NCI-H510A (cell line): ENCODE measurements around the gene TMEM119.
"Not testable (repeated sequence)": the region's sequence is repeated elsewhere in the genome, so short reads cannot be mapped to it uniquely, and the experiment has no call there.

Source experiments
- DNase-seq: peaks from one replicate; lab custom pipeline; 2025; lab: John Stamatoyannopoulos, UW

The TMEM119 gene

DNA sequence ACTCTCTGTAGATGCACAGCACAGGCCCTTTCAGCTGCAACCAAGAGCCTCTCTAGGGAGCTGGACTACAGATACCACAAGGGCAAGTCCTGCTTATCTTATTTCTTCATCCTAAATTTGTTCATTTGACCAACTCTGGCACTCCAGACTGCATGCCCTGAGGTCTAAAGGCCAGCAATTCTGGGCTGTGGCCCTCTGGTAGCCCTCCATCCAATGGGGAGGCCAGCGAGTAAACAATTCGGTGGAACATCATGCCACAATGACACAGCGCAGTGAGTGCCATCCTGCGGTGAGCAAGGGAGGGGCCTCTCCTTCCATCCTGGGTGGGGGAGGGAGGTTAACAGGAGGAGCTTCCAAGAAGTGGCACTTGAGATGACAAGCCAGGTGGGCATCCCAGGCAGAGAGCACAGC lies 36.5 kb upstream of the TMEM119 start:
- peak; percentile 80 for DNase-seq

- DNase-seq, result no peak
Measured at GRCh38 chr12:108633534-108634248, 35.8 kb upstream of the TMEM119 start, which contains the start of gene SELPLG. Gene SELPLG (minus strand): TSS chr12:108633894. CDS start chr12:108624307, 9,587 bp downstream.

GRCh38 chr12:108633081-108633533 lies 35.2 kb upstream of the TMEM119 start:
- no peak for DNase-seq

GRCh38 chr12:108631261-108631660 lies 33.4 kb upstream of the TMEM119 start:
- DNase-seq, result not testable (repeated sequence)

DNA sequence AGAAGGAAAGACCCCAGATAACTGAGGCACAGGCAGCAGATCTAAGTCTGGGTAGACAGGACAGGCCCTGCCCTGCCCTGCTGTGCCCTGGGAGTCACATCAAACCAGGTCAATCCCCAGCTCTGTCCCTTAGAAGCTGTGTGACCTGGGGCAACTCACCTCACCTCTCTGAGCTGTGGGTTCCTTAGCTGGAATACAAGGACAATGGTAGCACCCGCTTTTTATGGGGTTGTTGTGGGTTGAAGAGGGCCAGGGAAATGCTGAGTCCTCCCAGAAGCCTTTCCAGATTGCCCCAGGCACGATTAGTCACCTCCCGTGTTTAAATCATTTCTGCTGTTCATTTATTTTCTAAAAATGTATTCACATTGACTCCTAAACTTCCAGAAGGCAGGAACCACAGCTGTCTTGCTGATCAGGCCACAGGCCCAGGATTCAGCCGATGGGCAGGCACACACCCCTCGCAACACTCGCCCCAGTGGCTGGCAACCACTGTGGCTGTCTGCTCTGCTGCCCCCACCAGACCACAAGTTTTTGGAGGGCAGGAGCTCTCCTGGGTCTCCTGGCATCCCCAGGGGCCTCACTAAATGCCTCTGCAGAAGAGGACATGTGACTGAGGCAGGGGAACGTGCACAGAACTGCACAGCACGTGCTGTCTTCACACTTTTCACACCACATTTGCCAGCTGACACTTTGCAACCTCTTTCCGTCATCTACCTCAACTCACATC lies 32.8 kb upstream of the TMEM119 start:
- DNase-seq, result no peak

DNA sequence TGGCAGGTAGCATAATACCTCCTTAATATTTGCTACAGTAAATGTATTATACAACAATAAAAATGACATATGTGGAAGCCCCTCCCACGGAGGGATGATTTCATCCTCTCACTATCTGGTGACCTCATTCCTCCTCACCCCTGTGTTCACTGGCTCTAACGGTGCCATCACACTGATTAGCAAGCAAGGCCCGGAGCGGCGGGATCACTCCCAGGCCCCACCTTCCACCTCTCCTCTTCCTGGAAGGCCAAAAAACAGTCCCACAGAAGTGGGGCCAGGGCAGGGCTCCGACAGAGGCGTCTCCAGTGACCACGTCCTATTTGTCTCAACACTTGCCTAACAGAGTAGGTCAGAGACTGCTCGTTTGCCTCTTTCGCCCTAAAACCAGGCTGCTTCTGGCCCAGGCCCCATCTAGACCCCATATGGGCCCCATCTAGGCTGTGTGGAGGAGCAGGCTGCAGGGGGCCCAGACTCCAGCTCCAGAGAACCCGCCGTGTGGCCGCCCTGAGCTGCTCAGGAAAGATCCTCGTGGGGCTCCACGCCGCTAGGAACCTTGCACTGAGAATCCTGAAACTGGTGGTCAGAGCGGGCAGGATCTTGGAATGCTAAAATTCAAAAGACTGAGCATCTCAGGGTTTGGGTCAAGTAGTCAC lies 32.1 kb upstream of the TMEM119 start:
- no peak for DNase-seq

DNA sequence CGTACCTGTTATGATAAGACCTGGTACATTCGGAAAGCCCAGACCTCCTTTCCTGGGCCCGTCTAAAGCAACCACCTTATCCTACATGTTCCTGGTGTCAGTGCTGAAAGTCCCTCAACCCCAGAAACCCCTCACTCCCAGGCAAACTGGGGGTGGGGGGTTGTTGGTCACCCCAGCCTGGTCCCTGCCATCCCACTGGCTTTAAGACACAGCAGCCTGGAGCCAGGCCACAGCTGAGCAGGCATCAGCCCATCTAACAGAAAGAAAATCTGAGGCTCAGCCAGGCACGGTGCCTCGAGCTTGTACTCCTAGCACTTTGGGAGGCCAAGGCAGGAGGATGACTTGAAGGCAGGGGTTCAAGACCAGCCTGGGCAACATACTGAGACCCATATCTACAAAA lies 31.3 kb upstream of the TMEM119 start:
- DNase-seq, result no peak

DNA sequence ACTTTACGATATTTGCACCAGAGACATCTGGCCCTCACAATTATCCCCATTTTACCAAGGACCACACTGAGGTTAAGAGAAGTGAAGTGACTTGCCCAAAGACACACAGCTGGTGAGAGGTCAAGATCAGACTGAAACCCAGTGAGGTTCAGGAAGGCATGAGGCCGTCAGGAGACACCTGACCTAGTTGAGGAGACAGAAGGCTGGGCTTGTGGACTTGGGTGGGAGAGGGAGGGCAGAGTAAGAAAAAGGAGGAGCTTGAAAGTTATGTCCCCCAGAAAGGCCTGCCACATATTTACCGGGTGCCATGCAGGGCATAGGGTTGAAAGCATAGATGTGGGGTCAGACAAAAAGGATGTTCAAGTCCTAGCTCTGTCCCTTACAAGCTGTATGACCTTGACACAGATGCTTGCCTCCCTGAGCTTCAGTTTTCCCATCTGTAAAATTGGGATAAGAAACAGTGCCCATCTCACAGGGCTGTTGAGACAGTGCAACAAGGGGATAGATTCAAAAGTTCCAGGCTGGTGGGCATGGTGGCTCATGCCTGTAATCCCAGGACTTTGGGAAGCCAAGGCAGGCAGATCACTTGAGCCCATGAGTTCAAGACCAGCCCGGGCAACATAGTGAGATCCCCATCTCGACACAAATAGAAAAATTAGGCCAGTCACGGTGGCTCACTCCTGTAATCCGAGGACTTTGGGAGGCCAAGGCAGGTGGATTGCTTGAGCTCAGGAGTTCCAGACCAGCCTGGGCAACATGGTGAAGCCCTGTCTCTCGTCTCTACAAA lies 29.4 kb upstream of the TMEM119 start:
- DNase-seq, result no peak

- no peak for DNase-seq
Measured at GRCh38 chr12:108625228-108625627, 27.3 kb upstream of the TMEM119 start.

DNA sequence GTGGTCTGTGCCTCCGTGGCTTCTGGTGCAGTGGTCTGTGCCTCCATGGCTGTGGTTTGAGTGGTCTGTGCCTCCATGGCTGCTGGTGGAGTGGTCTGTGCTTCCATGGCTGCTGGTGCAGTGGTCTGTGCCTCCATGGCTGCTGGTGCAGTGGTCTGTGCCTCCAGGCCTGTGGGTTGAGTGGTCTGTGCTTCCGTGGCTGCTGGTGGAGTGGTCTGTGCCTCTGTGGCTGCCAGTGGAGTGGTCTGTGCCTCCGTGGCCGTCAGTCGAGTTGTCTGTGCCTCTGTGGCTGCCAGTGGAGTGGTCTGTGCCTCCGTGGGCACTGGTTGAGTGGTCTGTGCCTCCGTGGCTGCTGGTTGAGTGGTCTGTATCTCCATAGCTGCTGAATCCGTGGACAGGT lies 25.7 kb upstream of the TMEM119 start:
- DNase-seq, result no peak

GRCh38 chr12:108622921-108623514 lies 25.1 kb upstream of the TMEM119 start:
- DNase-seq, result no peak

DNA sequence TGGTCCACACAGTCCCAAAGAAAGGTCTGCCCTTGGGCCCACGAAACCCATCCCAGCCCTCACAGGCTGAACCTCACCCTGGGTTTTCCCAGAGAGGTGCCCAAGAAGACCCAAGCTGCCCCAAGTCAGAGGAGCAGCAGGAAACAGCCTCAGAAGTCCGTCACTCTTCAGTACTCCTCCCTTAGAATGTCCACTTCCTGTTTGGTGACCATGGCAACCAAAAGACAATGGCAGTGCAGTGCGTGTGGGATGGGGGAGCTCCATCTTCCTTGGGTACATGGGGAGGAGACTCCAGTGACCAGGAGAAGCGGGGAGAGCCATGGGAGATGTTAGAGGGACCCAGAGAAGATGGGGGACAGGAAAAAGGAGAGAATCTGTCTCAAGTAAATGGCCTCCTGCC lies 24.5 kb upstream of the TMEM119 start:
- DNase-seq, result no peak

DNA sequence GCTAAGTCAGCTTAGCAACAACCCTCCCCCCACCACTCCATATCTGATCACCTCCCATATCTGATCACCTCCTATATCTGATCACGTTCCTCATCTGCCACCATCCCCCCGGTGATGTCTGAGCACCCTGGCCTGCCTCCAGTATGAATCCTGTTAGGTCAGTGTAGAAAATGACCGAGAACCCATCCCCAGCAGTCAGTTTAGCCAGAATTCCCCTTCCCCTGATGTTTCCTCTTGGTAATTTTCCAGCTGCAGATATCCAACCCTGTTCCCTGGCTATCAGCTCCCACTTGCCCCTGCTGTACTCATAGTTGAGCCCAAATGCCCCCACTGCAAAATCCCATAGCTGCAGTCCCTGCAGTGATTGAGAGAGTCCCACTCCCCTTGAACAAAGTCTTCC lies 23.3 kb upstream of the TMEM119 start:
- DNase-seq, result no peak

DNA sequence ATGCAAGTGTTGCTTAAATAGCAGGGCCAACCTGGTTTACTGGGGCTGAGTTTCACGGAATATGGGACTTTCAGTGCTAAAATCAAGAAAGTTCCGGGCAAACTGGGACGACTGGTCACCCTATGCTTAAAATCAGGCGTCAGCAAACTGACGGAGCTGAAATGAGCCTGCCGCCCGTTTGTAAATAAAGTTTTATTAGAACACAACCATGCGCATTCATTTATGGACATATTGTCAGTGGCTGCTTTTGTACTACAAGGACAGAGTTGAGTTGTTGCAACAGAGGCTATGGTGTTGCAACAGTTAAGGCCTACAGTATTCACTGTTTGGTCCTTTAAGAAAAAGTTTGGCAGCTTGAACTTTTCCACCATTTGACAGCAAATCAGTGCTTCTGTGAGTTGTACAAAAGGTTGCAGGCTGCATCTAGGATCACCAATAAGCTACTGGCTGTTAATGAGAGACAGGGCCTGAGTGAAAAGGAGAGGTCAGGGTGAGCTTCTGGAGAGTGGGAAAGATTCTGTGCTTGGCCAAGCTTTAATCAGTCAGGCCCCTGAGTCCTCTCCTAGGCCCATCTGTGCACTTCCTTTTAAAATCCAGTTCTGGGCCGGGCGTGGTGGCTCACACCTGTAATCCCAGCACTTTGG lies 22.5 kb upstream of the TMEM119 start:
- no peak for DNase-seq

DNA sequence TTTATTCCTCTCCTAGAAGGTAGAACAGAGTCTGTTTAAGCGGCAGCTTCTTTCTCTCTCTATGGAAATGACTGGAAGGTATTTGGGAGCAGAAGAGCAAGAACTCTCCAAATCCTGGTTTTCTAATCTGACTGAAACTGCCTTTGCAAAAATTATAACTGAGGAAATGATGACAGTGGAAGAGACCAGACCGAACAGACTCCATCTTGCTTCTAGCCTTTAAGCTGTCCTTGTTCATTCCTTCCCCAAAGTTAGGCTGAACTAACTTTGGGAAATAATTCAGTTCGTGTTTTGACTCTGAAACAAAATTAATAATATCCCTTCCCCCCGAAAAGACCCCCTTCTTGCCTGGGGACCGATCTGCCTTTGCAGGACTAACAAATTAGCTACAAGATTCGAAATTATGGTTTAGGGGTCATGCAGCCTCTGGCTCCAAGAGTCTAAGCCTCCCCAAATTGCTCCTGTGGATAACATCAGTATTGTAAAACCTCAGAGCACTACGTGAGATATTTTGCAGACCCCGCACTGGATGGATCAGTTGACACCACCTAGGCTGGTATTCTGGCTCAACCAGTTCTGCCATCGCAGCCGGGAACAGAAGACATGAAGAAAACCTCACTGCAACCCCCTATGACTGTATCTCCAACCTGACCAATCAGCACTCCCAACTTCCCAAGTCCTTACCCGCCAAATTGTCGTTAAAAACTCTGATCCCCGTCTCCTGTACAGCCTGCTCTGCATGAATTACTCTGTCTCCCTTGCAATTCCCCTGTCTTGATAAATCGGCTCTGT lies 21.7 kb upstream of the TMEM119 start:
- no peak for DNase-seq

DNA sequence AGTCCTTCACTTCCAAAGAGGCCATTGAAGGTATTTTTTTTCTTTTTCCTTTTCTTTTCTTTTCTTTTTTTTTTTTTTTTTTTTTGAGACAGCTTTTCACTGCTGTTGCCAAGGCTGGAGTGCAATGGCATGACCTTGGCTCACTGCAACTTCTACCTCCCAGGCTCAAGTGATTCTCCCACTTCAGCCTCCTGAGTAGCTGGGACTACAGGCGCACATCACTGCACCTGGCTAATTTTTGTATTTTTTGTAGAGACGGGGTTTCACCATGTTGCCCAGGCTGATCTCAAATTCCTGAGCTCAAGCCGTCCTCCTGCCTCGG lies 21.0 kb upstream of the TMEM119 start:
- not testable (repeated sequence) for DNase-seq

DNA sequence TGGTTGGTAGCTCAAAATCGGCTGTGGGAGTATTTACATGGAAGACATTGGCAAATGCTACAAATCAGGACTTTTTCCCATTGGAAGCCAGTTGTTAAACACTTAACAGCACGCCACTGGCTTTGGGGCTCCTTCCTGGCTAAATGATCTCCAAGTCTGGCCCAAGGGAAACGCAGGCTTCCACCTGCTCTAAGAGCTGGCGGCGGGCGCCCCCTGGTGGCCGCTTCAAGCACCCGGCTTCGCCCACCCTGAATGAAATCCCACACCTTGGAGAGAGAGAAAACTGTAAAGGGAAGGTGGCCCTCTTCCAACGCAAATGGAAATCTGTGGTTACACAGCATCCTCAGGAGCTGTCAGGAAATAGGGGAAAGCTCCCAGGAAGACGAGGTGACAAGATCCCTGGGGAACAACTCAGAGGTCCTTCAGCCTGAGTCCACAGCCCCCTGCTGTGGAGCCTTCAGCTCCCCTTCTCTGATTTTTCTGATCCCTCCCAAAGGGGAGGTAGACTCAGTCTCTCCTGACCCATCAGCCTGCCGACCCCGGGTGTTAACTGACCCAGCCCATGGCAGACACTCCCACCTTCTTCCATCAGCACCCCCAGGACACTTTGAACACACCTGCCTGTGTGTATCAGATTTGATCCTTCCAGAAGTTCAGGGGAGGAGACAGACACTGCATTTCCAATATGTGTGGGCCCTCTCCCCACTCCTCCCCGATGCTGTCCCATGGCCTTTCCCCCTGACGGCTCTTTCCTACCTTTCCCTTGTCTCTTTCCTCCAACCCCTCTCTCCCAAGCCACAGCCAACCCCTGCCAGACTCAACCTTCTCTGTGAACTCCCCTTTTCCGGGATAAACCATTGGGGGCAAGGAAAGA lies 20.4 kb upstream of the TMEM119 start:
- DNase-seq, result peak; percentile 36

DNA sequence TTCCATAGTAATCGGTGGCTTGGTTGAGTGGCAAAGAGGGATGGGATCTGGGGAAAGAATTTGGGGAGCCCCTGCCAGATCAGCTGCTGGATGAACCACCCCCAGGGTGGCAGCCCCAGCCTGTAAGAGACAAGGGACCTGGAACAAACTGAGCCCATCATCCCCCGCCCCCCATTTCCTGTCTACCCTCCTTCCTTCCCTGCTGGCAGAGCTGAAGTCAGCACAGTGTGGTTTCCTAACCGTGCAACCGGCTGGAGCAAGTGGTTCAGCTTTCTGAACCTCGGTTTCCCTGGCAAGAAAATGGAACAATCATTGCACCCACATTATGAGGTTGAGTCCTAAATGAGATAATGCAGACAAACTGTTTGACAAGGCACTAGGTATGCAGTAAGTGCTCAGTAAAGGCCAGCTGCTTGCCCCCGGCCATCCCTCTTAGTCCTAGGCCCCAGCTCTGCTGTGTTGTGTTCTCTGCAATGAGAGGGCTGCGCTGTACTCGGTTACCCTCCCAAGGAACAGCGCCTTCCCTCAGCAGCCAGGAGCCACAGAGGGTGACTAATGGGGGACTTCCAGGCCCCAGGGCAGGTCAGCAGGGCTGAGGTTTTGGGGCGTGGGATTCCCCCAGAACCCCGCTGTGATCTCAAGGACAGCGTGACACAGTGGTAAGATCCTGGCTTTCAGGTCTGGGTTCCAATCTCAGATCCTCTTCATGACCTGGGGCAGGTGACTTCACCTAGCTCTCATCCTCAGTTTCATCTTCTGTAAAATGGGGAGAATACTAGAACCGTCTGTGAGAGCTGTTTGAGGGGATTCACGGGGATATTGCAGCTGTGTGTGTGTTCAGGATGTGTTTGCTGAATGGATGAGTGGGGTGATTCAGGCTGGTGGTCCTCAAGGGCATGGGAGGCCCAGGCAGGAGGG lies 19.3 kb upstream of the TMEM119 start:
- DNase-seq, result no peak
